ENCODE results near the gene RNF212B.

- TF ChIP-seq, protein P1, sequence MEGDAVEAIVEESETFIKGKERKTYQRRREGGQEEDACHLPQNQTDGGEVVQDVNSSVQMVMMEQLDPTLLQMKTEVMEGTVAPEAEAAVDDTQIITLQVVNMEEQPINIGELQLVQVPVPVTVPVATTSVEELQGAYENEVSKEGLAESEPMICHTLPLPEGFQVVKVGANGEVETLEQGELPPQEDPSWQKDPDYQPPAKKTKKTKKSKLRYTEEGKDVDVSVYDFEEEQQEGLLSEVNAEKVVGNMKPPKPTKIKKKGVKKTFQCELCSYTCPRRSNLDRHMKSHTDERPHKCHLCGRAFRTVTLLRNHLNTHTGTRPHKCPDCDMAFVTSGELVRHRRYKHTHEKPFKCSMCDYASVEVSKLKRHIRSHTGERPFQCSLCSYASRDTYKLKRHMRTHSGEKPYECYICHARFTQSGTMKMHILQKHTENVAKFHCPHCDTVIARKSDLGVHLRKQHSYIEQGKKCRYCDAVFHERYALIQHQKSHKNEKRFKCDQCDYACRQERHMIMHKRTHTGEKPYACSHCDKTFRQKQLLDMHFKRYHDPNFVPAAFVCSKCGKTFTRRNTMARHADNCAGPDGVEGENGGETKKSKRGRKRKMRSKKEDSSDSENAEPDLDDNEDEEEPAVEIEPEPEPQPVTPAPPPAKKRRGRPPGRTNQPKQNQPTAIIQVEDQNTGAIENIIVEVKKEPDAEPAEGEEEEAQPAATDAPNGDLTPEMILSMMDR (IDR thresholded peaks at IDR 0.05; ENCODE audit: low read depth, low read length, poor library complexity, severe bottlenecking): no peak
- no peak for TF ChIP-seq EZH2phosphoT487 (IDR thresholded peaks at IDR 0.05; ENCODE audit: borderline replicate concordance, low read length)
These were observed 84.1 kb downstream of the RNF212B start for GRCh38 chr14:23321572-23322547.

Data from DOHH2 (cell line).